Activated T-cell treated with anti-CD3 and anti-CD28 coated beads for 24 hours (primary cell): ENCODE measurements around the gene SIK2.

Experiments
- DNase-seq: peaks from one replicate; pipeline ENCODE4 v3.0.0-alpha.2; 2020; ENCODE audit warnings: low read depth

Gene SIK2

DNA sequence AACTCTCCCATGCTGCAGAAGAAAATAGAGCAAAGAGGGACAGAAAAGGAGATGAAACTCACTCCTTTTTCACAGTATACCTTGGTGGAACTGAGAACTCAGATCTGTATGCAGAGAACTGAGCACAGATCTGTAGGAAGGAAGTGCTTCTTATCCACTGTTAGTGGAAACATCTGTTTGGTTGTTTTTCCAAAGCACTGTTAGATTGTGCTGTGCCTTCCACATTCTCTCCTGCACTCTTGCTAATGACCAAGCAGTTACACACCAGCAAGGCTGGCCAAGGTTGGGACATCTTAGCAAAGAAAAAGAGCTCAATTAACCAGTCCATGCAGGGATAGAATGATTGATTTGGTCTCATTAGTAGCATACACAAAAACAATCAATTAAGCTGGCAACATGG is 20.1 kb upstream of the SIK2 start:
- DNase-seq: no peak

DNA sequence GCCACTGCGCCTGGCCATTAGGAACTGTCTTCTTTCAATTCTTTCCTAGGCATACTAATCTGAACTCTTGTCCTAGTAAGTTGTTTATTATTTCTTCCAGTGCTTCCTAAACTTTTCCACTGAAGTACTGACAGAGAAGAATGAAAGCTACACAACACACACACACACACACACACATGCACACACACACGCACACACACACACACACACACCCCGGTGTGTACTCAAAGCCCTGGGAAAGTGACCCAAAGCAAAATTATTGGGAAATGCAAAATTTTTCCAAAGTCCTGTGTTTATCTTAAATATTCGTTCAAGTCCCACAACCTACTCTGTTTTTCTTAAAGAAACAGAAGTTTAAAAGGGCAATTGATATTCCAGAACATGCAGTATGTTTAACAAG is 19.4 kb upstream of the SIK2 start:
- DNase-seq: no peak

DNA sequence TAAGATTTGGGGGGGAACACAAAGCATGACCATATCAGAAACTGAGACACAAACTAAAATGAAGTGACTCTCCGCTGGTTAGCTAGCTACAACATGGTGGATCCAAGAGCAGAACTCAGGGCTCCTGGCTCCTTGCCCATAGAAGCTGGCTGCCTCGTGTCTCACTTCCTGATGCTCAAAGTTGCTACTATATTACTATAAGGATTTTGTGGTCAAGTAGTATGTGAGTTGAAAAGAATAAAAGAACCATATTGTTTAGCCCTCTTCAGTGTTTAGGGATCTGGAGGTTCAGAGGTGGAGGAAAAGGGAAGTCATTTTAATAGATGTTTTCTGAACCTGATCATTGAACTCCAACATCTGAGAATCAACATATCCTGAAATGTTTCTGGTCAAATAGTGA is 16.9 kb upstream of the SIK2 start:
- no peak for DNase-seq

DNA sequence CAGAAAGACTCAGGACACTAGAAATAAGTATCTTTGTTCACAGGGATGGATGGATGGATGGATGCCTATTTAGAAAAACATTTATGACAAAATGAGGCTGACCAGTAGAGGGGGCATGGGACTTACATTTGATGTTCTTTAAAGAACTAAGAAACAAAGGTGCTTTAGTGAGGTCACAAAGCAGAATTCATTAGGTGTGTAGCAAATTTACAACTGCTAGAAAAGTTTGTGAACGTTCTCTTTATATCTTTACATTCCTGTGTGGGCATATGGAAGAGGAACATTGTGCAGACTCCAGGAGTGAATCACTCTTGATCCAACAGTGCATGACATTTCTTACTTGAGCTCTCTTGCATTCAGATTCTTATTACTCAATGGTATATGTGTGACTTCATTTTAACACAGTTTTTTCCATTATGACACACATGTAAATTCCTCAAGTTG is 15.8 kb upstream of the SIK2 start:
- no peak for DNase-seq

DNA sequence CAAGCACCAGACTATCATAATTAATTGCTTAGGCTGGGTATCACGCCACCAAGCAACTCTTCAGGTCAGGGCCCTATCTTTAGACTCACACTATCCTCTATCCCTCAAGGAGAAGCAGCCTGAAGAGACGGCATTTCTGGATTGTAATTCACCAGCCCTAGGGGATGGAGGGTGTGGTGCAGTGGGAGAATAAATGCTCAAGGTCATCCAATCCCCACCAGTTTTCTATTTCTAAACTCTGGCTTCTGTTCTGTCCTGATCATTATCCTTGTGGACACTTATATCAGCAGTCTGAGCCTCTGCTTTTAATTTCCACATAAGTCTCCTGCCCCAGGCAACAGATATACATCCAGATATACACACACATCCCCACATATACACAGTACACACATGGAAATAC is 13.1 kb upstream of the SIK2 start:
- no peak for DNase-seq

DNA sequence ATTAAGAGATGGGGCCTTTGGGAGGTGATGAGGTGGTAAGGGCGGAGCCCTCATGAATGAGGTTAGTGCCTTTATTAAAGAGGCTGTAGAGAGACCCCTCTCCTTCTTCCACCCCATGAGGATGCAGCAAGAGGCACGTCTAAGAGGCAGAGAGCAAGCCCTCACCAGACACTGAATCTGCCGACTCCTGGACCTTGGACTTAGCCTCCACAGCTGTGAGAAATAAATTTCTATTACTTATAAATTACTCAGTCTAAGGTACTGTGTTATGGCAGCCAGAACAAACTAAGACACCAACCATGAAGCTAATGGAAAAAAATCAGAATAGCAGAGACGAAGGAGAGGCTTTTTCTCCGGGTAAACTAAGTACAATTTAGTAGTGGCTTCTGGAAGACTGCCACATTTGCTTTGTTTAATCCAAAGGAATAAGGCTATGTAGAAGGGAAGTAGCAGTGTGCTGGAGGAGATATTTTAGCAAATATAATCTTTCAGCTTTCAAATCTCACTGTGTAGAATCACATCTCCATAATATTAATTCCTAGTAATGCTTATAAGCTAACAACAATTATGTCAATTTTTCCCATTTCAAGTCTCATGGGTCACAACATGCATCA is 12.3 kb upstream of the SIK2 start:
- DNase-seq: no peak

DNA sequence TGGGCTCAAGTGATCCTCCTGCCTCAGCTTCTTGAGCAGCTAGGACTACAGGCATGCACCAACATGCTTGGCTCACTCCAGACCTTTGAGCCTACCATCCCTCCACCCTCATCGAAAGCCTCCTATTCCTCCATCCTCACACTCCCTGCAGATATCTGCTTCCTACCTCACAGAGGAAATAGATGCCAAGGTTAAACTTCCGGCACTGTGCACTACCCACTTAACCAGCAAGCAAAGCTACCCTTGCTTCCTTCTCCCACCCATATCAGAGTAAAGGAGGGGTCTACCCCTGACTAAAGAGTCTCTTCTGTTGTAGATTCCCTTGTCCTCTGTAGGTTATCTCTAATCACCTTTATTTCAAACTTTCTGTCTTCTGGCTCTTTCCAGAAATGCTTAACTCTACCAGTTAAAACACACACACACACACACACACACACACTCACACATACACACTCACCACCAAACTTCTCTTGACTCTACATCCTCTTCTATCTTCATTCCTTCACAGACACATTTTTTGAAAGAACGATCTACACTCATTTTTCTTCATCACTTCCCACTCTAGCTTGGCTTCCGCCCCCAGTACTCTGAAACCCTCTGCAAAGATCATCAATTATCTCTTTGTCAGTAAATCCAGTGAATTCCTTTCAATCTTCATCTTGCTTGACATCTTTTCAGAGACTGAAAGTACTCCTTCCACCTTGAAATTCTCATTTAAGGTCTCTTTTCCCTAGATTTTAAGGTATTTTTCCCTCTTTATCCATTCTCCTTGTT is 10.9 kb upstream of the SIK2 start:
- DNase-seq: no peak

DNA sequence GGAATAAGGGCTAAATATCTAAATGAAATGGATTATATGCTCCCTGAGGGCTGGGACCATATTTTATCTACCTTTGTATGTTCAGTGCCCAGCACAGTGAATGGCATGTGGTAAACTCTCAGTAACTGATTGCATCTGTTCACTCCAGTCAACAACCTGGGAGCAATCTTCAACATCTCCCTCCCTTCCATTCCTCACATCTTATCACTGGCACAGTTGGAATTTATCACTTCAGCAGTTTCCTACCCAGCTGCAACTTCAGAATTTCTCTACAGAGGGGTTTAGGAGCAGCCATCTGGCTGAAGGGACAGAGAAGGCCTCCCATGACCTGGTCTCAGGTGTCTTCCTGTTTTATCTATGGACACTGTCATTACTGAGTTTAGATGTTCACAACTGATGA is 9.8 kb upstream of the SIK2 start:
- no peak for DNase-seq

DNA sequence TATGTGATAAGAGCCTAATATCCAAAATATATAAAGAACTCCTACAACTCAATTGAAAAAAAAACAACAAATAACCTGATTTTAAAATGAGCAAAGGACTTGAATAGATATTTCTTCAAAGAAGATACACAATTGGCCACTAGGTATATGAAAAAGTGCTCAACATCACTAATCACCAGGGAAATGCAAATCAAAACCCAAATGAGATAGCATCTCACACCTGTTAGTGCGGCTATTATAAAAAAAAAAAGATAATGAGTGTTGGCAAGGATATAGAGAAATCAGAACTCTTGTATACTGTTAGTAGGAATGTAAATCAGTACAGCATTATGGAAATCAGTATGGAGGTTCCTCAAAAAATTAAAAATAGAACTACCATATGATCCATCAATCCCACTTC is 5.9 kb upstream of the SIK2 start:
- no peak for DNase-seq

DNA sequence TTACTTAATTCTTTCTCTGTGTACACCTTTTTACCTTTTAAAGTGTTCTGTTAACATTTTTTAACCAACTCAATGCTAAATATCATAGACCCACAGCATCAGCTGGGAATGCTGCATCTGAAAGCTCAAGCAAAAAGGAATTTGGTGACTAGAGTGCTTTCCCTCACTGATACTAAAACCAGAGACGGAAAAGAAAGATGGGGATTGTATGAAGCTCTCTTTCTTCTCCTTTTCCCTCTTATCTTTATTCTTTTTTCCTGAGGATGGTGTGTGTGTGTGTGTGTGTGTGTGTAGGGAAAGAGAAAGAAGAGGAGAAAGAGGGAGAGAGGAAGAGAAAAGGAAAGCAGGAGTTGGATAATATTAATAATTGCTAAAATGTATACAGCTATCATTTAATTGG is 4.1 kb upstream of the SIK2 start:
- DNase-seq: no peak

DNA sequence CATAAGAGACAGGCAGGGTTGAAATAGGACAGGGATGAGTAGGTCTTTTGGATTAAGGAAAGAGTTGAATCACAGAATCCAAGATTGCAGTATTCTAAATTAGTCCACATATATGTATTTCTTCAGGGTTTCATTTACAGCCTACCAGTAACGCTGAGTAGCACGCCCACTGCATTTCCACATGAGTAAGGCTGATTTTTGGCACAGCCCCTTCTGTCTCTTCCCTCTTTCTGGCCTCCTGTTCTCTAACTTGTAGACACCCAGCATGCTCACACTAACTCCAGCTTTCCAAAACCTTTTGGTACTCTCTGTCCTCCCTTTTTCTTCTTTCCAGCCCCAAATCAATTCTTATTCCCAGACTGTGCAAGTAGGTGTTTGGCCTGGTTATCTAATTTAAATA is 3.7 kb upstream of the SIK2 start:
- DNase-seq: no peak

DNA sequence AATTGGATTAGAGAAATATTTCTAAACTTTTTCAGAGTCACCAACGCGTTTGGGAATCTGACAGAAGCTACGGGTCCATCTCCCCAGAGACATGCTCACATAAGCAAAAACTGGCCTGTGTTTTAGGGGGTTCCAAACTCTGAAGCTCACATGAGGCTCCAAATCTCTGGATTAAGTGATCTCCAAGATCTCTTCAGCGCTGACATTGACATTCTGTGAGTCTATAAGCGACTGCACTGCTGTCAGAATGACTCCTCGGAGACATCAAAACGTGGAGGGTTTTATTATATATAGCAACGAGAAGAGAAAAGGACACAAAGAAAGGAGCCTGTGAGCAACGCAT is 642 bp upstream of the SIK2 start:
- no peak for DNase-seq

DNA sequence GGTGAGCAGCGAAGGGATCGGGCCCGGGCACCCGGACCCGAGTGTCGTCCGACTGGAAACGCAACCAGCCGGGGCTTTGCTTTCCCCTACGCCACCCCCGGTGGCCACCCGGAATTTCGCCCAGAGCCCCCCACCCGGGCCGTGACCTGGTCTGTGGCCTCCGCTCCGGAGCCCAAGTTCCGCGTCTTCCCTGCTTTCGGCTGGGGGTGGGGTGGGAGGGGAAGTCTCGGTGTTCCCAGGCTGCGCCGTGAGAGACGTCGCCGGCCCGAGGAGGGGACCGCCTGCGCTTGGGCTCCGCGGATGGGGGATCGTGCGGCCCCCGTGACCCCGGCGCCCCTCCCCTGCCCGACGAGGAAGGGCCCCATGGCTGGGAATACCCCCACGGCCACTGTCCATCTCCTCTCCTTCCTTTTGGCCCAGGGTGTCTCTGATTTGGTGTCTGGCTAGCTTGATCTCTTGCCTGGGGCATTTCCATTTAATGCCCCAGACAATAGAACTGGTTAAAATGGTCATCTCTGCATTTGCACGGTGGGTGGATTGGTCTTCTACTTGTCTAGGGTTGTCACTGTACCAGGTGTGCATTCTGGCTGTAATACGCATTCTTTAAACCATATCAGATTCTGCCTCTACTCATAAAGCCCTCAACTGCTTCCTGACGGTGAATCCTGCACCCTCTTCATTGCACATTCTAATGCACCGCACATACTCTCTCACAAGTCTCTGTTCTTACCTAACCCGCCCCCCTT is 789 bp downstream of the SIK2 start:
- DNase-seq: no peak

DNA sequence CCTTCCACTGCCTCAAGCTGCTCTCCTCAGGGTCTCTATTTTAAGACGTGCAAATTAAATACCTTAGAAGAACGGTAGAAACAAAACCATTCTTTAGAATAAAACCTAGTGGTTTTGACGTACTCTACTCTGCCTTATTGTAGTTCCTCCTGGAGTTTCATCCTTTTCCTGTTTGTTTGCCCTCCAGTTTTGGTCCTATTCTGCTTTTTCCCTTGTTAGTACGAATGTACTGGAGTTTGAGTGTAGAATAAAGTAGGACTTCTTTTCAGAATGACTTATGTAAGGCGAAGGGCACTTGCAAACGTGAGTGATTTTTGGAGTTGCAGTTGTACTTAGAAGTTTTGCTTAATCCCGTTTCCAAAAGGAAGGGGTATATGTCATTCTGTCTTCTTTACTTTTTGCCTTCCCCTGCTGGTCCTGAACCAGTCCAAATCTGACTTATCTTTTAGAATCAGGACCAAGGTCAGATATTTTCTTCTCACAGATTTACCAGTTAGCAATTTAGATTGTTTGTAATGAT is 1.4 kb downstream of the SIK2 start:
- DNase-seq: no peak

DNA sequence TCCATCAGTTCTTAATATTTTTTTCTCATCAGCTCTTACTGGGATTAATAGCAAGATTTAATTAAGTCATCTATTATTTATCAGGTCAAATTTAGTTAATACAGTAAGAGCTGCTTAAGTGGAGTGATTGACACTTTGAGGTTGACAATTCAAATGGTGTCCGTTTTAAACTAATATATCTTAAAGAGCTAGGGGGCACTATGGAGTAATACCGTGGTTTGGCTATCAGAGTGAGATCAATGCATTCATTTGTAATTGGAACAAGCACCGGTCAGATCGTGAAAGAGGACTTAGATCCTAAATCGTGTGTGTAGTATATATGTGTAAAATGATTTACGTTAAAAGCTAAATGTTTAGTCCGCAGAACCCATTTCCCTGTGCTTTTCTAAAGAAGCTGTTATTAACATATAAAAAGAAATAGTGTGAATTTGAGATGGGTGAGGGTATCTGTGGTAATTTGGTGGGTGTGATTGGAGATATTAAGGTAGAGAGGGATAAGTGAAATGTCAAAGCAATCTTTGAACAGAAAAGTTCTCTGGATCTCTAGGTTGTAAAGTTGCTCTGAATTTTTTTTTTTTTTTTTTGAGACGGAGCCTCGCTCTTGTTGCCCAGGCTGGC is 2.3 kb downstream of the SIK2 start:
- DNase-seq: no peak

DNA sequence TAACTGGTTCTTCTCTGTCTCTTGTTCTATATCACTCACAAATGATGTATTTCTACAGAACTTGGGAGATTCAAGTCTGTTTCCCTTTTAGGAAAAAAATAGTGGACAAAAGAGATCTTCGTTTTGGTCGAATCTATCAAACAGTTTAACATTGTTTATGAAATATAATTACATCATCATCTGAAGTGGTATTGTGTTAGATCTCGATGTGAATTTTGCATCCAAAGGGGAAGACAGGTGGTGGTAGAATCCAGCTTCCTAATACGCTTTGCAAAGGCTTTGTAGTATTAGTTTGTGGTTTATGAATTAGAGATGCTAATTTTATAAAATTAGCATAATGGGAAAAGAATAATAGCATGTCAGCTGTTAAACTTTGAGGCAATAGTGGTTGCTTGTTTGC is 3.4 kb downstream of the SIK2 start:
- no peak for DNase-seq

DNA sequence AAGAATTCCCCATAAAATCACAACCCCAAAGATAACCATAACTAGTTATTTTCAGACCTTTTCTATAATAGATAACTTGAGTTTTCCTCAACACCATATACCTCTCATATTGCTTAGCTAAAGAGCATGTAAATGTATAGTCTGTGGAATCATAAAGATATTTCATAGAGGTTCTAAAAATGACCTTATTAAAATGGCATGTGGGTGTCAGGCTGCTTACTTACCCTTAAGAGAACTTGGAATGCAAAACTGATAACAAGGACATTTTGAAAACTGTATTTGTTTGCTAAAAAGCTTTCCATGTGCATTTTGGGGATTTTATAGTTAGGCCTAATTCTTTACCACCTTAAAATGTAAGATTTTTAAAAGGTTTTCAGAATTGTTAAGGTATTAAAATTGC is 4.7 kb downstream of the SIK2 start:
- no peak for DNase-seq

DNA sequence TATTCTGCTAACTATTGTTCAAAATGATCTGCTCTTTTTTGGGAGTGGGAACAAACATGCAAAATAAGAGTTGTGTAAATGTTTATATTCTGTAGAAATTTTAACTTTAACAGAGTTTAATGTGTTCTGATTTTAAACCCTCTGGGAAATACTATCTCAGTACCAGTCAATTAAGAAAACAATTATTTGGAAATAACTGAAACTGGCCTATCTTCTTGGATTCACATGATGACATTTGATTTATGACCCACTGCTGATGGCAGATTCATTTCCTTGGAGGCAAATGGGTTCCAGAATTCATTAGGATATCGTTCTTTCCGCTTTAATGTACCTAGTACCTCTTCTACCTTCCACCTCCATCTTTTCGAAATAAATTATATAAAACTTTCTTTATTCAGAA is 5.5 kb downstream of the SIK2 start:
- no peak for DNase-seq

DNA sequence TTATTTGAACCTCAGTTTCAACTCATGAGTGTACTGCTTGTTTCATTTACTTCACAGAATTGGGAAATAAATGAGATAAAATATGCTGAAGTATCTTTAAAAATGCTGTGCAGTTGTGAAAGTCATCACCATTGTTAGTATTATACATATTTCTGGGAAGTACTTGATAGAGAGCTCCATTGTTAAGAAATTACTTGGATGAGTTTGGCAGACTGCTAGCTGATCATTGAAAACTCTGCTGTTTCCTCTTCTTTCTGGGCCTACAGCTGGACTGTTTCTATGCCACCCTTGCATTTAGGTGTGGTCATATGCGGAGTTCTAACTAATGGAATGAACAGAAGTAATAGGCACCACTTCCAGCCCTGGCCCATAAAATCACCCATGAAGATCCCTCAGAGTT is 10.0 kb downstream of the SIK2 start:
- no peak for DNase-seq

DNA sequence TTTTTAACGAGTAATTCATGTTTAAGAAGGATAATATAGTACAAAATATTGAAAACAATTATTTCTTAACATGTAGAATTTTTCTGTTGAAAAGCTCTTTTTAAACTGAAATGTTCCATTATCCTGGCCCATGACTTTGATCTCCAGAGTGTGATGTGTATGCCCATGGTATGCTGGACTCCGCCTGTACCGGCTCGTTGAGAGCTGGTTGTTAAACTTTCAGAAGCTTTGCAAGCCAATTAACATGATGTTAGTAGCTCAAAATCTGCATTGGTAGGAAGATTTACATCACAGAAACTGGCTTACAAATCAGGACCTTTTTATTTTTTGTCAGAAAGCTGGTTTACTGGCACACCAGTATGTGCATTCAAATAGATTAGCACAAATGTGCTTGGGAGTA is 15.0 kb downstream of the SIK2 start:
- no peak for DNase-seq

DNA sequence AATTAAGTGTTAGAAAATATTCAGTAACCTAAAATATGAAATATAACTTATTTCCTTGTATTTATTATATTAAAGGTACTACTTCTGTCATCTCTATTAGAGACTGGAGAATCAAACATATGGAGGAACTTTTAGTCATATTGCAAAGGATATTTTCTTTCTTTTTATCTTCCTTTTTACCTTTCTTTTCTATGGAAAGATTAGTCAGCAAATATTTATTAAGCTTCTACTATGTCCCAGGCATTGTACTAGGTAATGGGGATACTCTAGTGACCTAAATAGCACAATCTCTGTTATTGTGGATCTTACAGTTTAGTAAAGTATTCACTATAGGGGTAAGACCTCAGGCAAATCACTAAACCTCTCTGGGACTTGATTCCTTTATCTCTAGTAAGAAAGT is 18.3 kb downstream of the SIK2 start:
- DNase-seq: no peak

DNA sequence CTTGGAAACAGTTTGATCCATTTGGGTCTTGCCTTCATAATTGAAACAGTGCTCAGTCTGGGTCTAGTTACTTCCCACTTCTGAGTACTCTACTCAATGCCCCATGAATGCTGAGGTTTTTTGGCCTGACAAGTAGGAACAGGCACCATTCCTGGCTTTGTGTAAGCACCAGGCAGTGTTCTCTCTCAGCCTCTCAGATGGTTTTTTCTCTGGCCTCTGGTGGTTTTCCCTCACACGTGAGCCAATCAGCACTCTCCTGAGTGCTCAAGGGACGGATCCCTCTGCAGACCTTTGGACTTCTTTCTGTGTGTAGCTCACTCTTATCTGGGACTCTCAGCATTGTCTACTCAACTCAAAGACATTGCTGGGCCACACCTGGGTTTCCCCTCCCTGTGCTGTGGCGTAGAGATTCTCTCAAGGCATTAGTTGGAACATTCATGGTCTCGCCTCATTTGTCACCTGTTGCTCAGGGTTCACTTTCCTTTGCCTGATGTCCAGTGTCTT is 21.3 kb downstream of the SIK2 start:
- no peak for DNase-seq

DNA sequence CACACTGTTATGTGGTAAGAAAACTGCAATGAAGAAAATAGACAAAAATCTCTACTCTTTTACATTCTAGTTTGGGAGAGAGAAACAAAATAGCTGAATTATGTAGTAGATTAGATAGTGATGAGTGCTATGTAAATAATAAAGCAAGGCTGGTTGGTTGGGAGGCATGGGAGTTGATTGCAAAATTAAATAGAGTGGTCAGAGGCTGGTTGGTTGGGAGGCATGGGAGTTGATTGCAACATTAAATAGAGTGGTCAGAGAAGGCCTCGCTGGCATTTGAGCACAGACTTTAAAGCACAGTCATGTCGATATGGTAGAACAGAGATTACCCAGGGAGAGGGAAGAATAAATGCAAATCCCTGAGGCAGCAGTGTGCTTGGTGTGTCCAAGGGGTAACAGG is 22.4 kb downstream of the SIK2 start:
- no peak for DNase-seq
